ENCODE measurements around the gene RASA4. TPM values are rescaled to one million over a fixed set of nuclear protein-coding genes. Genes with fewer than 3 reads are reported as not detected.

Gene RASA4
- 5.1 and 7.1 TPM in 2 replicates for total RNA-seq

DNA sequence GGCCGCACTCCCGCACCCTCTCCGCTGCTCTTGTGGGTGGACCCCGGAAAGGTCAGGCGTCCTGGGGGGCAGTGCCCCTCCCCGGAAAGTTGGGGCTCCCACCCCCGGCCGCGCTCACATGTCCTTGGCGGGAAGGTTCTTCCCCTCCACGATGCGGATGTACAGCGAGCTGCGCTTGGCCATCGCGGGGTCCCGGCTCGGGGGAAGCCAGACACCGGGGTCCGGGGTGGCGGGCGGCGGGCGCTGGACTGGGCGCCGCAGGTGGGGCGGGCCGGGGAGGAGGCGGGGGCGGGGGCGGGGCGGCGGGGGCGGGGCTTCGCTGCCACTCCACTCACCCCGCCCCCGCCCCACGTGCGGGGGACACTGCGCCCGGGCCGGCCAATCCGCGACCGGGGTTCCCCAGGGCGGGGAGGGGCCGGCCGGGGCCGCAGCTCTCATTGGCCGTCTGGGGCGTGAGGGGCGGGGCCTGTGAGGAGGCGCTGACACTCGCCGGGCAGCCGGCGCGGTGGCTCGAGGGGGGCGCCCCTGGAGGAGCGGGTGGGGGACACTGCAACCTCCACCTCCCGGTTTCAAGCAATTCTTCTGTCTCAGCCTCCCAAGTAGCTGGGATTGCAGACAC is at the start of gene RASA4:
RASA4 (minus strand) TSS at position 250 of the 619 bp plus-strand sequence; CDS start at position 183, 67 bp downstream.

DNA sequence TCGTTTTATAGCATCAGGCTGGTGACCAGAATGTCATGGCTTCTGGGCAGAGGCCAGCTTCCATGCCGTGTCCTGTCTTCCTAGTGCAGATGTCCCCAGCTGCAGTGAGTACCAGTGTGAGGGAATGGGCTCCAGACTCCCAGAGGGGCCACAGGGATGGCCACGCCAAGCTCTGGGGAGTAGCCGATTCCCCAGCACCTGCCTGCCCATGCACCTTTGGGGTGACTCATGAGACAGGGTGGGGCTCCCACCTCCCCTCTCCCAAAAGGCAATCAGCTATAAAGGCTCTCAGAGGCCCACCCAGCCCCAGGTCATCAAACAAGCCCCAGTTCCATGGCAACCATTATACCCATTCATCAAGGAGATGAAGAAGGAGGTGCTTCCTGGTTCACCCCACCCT is 33.4 kb upstream of the RASA4 start, which contains the start of gene SPDYE2B:
SPDYE2B (plus strand) TSS at position 396 of the 400 bp plus-strand sequence. CDS start 2,030 bp downstream, outside the sequence.

DNA sequence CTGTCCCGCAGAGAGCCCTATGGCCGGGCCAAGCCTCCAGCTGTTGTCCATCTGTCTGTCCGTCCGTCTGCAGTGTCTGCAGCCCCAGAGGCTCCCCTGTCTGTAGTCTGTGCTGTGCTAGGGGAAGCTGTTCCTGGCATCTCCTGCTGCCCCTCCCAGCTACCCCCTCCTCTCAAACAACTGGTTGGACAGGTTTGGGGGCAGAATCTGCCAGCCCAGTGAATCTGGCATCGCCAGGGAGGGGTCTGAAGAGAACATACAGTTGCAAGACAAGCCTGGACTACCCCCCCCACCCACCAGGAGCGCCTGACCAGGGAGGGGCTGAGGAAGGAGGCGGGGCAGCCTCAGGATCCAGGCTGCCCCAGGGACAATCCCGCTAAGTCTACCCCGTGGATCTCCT is 26.1 kb upstream of the RASA4 start, which contains the start of gene UPK3BL1:
UPK3BL1 (minus strand) TSS at position 101 of the 400 bp plus-strand sequence; CDS start at position 51, 50 bp downstream.

DNA sequence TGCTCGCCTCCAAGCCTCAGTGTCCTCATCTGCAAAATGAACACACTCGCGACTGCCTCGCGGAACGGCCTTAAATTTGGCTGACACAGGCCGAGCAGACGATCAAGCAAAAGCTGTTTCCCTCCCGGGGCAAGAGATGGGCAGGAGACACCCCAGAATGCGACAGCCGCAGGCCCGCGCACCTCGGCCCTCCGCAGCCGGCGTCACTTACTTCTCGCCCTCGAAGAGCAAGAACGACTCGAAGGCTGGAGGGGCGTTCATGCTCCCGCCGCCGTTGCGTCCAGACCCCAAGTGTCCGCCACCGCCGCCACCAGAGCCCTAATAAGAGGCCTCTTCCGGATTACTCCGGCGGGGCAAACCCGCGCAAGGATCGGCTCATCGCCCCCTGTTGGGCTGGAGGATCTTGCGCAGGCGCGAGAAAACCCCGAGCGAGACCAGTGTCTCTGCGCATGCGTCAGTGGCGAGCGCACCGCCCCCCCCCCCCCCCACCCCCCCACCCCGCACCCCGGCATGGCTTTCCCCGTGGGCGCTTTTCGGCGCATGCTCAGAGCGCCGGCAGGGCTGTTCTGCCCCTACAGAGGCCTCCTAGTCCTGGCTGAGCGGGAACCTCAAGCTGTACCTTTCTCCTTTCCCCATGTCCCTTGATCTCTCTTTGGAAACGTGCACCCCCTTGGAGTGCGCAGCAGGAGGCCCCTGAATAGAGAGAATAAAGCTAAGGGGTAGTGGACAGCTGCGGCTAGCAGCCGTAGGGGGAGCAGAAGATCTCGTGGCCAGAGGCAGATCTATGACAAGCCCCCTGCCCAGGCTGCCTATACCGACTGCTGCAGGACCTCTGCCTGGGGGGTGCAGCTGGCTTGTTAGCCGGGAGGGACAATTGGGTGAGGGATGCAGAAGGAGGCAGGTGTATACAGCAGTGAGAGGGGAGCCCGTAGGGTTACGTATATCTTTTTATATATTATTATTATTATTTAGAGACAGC is 44.0 kb downstream of the RASA4 start, which contains the start of gene POLR2J3:
POLR2J3 (minus strand) TSS at position 323 of the 979 bp plus-strand sequence; CDS start at position 261, 62 bp downstream.

DNA sequence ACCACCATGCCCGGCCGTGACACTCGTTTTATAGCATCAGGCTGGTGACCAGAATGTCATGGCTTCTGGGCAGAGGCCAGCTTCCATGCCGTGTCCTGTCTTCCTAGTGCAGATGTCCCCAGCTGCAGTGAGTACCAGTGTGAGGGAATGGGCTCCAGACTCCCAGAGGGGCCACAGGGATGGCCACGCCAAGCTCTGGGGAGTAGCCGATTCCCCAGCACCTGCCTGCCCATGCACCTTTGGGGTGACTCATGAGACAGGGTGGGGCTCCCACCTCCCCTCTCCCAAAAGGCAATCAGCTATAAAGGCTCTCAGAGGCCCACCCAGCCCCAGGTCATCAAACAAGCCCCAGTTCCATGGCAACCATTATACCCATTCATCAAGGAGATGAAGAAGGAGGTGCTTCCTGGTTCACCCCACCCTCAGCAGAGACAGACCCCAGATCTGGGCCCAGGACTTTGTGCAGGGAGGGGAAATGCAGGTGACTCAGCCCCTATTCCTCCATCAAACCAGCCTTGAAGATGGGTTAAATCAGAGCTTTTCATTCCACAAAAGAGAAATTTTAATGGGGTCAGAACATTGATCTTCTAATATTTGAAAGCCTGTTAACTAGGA is 65.6 kb downstream of the RASA4 start, which contains the start of gene SPDYE2:
SPDYE2 (plus strand) TSS at position 419 of the 615 bp plus-strand sequence. CDS start 2,030 bp downstream, outside the sequence.

DNA sequence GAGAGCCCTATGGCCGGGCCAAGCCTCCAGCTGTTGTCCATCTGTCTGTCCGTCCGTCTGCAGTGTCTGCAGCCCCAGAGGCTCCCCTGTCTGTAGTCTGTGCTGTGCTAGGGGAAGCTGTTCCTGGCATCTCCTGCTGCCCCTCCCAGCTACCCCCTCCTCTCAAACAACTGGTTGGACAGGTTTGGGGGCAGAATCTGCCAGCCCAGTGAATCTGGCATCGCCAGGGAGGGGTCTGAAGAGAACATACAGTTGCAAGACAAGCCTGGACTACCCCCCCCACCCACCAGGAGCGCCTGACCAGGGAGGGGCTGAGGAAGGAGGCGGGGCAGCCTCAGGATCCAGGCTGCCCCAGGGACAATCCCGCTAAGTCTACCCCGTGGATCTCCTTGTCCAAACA is 73.0 kb downstream of the RASA4 start, which contains the start of gene UPK3BL2:
UPK3BL2 (minus strand) TSS at position 101 of the 400 bp plus-strand sequence; CDS start at position 41, 60 bp downstream.

Other genes with a start within 250 kb of the RASA4 start
- gene PRKRIP1, start 220.4 kb downstream of the RASA4 start, total RNA-seq = 9.4 and 15.3 TPM in 2 replicates
- gene ORAI2, start 183.2 kb downstream of the RASA4 start, total RNA-seq = 27.7 and 42.7 TPM in 2 replicates
- 12.0 and 17.9 TPM in 2 replicates for gene ALKBH4, start 151.9 kb downstream of the RASA4 start, total RNA-seq
- 11.8 and 13.9 TPM in 2 replicates for gene LRWD1, start 151.8 kb downstream of the RASA4 start, total RNA-seq
- 20.0 and 21.8 TPM in 2 replicates for gene POLR2J, start 137.8 kb downstream of the RASA4 start, total RNA-seq
- gene RASA4B, start 99.0 kb downstream of the RASA4 start, total RNA-seq = 2.6 and 5.3 TPM in 2 replicates
- 0.54 and 3.1 TPM in 2 replicates for gene UPK3BL2, start 73.1 kb downstream of the RASA4 start, total RNA-seq
- gene SPDYE2, start 65.5 kb downstream of the RASA4 start, total RNA-seq = not detected in 2 replicates
- gene POLR2J3, start 44.2 kb downstream of the RASA4 start, total RNA-seq = 11.2 and 13.5 TPM in 2 replicates
- gene UPK3BL1, start 26.0 kb upstream of the RASA4 start, total RNA-seq = 16.7 and 20.5 TPM in 2 replicates
- not detected in 2 replicates for gene SPDYE2B, start 33.6 kb upstream of the RASA4 start, total RNA-seq
- 1.5 and 2.1 TPM in 2 replicates for gene POLR2J2, start 54.9 kb upstream of the RASA4 start, total RNA-seq
- 9.4 and 17.3 TPM in 2 replicates for gene FAM185A, start 132.2 kb upstream of the RASA4 start, total RNA-seq